DMS114 treated with DMSO at 0.1 percent for 48 hours (cell line): ENCODE data around the gene GPR35.

Experiments
- DNase-seq: peaks from one replicate; lab custom pipeline; 2025; ENCODE audit not compliant: unreplicated experiment; lab: John Stamatoyannopoulos, UW

The GPR35 gene

DNA sequence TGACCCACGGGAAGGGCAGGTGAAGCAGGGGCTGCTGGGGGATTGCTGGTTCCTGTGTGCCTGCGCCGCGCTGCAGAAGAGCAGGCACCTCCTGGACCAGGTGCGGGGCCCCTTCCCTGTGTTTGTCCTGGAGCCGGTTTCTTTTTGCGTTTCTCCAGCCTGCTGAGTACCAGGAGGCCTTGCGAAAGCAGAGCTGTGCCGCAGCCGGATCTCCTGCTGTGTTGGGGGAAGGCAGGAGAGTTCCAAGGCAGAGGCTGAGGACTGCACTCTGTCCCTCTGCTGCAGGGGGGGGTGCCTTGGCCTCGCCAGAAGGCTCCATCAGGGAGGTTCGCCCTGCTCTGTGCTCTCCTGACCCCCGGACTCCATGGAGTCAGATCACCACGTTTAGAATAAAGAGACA is 35.9 kb upstream of the GPR35 start:
- DNase-seq: no peak

DNA sequence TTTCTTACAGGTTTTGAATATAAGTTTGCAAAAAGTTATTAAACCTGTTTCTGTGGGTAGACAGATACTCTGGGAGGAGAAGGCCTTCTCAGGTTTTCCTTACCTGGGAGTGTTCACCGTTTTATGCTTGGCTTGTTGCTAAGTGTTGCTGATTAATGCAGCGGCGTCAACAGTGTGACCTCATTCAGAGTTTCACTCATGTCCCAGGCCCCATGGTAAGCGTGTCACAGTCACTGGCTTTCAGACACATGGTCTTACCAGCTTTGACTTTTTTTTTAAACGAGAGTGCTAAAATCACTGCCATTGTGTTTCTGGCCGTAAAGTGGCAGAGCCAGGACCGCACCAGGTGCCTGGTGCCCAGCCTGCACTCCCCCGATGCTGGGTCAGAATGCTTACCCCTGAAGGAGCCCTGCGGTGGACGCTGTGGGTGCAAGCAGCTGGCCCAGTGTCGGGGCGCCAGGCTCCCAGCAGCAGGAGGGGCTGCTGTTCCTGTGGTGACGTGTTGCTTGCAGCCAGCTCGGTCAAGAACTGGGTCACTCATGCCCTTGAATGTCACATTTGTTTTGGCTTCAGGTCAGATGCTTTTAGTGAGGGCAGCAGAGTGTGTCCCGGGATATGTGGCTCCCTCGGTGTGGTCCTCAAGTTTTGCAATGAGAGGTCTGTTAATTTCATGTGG is 35.3 kb upstream of the GPR35 start:
- no peak for DNase-seq

DNA sequence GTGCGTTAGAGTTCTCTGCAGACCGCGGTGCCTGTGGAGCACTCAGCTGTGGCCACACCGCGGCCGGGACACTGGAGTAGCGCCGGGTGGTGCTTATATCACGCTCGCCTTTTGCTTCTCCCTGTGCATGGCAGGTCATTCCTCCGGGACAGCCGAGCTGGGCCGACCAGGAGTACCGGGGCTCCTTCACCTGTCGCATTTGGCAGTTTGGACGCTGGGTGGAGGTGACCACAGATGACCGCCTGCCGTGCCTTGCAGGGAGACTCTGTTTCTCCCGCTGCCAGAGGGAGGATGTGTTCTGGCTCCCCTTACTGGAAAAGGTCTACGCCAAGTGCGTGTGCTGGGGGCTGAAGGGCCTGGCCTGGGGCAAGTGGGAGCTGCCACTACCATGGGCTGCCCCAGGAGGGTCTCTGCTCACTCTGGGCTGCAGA is 34.6 kb upstream of the GPR35 start:
- DNase-seq: no peak

DNA sequence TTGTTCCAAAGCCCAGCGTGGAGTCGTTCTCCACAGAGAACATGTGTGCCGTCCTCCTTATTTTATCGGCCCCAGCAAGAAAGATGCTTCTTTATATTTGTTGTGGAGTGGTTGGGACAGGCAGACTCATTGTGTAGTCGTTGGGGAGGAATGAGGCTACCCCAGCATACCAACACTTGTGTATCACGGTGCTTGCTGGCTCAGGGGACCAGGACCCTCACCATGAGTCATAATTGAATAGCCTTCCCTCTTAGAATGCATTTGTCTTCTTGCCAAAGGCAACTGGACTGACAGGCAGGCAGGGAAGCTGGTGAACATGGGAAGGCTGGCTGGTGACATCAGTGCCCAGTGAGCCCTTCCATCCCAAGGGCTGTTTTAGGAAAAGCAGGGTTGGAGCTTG is 34.1 kb upstream of the GPR35 start:
- no peak for DNase-seq

DNA sequence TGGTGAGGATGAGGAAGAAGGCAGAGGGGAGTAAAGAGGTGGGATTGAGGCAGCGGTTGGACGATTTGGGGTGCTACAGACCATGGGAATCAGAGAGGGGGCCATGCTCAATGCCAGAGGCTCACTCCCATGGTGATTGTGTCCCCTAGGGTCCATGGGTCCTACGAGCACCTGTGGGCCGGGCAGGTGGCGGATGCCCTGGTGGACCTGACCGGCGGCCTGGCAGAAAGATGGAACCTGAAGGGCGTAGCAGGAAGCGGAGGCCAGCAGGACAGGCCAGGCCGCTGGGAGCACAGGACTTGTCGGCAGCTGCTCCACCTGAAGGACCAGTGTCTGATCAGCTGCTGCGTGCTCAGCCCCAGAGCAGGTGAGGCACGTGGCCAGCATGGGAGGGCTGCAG is 33.5 kb upstream of the GPR35 start:
- DNase-seq: no peak

GRCh38 chr2:240593026-240593702 is 32.1 kb upstream of the GPR35 start:
- no peak for DNase-seq

DNA sequence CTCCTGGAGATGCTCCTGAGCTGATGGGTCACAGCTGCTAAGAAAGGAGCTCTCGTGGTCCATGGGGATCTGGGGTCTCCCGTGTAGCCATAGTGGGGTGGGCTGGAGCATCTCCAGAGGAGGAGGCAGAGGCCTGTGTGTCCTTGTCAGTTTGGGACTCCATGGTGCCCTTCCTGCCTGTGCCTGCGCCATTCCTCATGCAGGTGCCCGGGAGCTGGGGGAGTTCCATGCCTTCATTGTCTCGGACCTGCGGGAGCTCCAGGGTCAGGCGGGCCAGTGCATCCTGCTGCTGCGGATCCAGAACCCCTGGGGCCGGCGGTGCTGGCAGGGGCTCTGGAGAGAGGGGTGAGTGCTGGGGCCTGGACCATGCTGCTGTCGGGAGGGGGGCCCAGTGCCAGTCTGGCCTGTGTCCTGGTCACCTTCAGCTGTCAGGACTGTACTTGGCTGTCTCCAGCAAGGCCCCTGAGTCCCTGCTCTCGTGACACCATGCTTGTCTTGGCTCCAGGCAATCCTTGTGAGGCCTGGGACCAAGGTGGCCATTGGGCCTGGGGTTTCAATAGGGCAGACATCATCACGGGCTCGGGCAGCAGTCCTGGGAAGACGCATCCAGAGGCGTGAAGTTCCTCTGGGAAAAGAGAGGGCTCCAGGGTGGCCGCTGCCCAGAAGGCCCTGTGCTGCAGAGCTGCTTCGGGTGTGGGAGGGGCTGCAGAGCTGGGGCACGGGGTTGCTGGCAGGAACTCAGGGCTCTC is 31.4 kb upstream of the GPR35 start:
- no peak for DNase-seq

- no peak for DNase-seq
These were observed 30.5 kb upstream of the GPR35 start for GRCh38 chr2:240594511-240595380.

GRCh38 chr2:240595381-240596079 is 29.8 kb upstream of the GPR35 start:
- no peak for DNase-seq

DNA sequence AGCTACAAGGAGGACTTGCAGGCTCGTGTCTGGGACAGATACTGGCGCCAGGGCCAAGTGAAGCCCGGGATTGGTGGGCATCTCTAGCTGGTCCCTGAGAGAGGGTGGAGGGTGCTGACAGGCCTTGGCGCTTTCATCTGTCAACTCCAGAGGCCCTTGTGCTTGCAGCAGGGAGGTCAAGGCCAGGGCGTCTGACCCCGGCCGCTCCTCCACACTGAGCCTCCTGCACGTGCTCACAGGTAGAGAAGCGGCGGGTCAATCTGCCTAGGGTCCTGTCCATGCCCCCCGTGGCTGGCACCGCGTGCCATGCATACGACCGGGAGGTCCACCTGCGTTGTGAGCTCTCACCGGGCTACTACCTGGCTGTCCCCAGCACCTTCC is 29.2 kb upstream of the GPR35 start:
- no peak for DNase-seq

DNA sequence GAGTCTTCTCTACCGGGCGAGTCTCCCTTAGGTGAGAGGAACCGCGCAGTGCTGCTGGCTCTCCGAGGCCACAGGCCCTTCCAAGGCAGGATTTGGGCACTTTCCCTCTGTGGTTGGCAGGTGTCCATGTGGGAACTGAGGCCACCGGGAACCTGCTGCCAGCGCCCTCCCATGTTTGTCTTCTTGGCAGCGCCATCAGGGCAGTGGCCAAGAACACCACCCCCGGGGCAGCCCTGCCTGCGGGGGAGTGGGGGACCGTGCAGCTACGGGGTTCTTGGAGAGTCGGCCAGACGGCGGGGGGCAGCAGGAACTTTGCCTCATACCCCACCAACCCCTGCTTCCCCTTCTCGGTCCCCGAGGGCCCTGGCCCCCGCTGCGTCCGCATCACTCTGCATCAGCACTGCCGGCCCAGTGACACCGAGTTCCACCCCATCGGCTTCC is 28.8 kb upstream of the GPR35 start:
- DNase-seq: no peak

DNA sequence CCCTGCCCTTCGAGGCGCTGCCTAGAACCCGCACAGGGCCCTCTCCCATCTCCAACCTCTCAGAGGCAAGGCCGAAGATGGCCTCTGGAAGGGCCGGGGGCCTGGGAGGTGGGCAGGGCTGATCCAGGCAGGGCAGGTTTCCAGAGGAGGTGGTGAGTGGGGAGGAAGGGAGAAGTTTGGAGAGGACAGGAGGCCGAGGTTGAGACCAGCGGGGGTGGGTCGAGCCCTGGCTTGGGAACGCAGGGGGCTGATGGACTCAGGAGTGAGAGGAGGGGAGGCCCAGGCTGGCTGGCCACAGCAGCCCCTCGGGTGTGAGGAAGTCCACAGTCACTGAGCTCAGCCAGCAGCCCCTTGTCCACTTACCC is 28.2 kb upstream of the GPR35 start:
- DNase-seq: no peak

DNA sequence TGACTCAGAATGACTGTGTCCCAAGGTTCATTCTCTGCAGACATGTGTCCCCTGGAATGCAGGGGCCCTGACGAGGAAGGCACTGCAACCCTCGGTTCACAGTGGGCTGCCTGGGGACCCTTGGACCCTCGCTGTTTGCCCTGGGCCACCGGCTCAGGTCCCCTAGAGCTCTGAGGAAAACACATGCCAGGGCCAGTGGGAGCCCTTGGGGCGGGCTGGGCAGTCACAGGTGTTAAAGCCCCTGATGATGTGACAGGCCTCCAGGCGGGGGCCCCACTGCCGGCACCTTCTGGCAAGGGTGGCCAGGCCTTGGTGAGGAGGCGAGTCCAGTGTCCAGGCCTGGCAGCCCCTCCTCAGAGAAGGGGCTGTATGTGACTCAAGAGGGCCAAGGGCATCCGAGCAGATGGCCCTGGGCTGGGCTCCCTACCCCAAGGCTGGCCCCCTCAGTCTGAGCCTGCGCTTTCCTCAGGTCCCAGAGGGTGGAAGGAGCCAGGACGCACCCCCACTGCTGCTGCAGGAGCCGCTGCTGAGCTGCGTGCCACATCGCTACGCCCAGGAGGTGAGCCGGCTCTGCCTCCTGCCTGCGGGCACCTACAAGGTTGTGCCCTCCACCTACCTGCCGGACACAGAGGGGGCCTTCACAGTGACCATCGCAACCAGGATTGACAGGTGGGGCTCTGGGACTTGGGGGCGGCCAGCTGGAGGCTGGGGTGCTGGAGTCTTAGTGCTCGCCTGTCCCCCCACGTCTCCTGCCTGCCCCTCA is 27.7 kb upstream of the GPR35 start:
- DNase-seq: no peak

GRCh38 chr2:240598311-240598911 is 26.9 kb upstream of the GPR35 start:
- DNase-seq: no peak

- no peak for DNase-seq
These were observed 26.1 kb upstream of the GPR35 start for GRCh38 chr2:240599141-240599583.

DNA sequence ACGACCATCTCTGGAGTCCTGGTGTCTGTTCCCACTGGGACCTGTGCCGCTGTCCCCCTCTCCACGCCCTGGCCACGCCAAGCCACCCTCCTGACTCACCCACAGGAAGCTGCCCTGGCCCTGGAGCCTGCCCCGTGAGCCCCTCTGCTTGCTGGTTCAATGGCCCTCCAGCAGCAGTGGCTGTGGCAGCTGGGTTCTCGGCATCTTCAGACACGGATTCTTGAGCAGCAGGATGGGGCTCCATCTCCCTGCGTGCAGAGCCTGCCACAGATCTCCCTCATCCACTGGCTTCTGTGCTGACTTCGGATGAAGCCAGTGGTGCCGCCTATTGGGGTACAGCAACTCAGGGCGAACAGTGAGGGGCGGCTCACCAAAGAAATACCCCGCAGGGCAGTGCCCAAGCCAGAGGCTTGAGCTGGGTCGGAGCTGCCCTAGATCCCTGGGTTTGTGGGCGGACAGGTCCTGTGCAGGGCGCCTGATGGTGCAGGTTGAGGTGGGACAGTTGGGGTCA is 24.8 kb upstream of the GPR35 start:
- DNase-seq: no peak

DNA sequence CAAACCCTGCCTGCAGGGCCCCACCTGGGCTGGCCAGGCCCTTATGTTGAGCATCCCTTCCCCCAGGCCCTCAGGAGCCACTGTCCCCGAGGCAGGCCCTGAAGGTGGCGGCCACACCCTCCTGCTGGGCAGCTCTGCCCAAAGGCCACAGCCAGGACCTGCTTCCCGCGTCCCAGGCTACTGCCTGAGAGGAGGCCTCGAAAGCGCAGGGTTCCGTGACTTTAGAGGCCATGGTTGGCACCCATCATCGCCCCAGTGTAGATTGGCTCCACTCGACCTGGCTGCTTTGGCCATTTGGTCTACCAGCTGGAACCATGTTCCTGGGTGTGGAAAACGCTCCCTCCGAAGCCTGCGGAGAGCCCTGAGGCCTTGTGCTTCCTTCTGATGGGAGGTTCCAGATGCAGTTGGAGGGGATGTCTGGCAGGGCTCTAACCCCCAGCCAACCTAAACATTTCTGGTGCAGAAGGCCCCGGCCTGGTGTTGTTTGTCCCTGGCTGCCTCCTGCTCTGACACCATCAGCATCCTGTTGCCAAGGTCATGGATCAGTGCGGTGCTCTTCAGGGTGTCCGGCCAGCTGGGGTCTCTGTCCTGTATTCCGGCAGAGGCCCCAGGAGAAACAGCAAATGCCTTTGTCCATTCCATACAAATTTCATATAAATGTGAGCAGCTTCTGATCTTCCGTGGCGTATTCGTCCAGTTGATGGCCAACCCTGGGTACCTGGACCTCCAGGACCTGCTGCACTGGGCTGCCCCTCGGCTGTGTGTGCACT is 24.0 kb upstream of the GPR35 start:
- no peak for DNase-seq

DNA sequence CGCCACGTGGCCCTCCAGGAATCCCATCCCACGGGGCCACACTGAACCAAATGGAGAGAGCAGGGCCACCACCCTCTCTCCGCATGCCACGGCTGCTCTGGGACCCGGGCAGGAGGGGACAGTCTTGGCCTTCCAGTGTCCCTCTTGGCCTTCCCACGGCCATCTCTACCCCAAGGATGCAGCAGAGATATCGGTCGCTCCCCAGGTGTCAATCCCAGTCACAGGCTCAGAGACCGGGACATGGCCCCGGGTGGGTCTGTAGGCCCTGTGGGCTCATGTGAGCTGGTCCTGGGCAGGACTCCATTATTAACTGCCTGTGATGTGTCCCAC is 23.5 kb upstream of the GPR35 start:
- no peak for DNase-seq
